Measurements from ENCODE around the gene ITGB1BP1.

The ITGB1BP1 gene, protein sequence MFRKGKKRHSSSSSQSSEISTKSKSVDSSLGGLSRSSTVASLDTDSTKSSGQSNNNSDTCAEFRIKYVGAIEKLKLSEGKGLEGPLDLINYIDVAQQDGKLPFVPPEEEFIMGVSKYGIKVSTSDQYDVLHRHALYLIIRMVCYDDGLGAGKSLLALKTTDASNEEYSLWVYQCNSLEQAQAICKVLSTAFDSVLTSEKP

GRCh38 chr2:9423100-9423921 is at the start of gene ITGB1BP1, which contains the start of gene CPSF3:
TSS of gene ITGB1BP1 (minus strand) at chr2:9423528. CDS start at chr2:9418697, 4,831 bp downstream.
TSS of gene CPSF3 (plus strand) at chr2:9423654. CDS start at chr2:9423774, 120 bp downstream.
- peak; percentile 94 for DNase-seq

DNA sequence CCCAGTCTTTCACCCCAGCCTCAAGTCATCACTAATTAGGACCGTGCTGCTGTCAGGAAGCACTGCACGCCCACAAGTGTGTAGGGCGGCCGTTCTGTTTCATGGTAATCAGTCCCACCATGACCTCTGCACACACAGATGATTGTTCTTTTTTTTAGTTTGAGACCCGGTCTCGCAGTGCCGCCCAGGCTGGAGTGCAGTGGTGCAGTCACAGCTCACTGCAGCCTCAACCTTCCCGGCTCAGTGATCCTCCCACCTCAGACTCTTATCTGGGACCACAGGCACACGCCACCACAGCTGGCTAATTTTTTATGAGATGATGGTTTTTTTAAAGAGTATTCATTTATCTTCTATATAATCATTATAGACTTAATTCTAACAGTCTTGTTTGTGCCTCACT is 49.2 kb upstream of the ITGB1BP1 start:
- DNase-seq, result no peak

DNA sequence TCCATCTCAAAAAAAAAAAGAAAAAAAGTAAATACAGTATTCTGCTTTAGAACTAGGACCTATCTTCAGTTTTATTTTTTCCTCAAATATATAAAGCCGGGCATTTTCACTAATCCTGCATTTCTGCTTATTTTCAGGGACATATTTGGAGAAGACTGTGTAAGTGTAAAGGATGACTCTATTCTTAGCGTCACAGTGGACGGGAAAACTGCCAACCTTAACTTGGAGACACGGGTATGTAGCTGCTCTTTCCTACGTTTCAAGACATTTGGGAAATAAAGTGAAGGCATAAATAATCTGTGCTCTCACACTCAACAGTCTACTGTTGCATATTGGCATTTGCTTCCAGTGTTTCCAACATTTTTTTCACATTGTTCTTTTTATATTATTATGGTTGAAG is 47.9 kb upstream of the ITGB1BP1 start:
- DNase-seq, result no peak

DNA sequence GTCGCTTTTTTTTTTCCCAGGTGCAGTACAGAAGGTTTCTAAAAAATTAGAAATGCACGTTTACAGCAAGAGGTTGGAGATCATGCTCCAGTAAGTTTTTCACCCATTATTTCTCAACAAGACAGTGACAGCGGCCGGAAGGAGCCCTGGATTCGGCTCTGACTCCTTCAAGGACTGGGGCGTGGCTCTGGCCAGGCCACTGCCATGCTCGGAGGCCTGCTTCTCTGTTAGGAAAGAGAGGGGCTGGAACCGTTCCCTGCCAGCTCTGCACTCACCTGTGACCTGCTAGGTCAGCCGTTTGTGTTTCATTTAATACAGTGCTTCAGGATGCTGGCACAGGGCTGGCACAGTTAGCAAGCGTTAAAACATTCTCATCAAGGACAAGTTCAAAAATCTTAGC is 44.4 kb upstream of the ITGB1BP1 start:
- no peak for DNase-seq

DNA sequence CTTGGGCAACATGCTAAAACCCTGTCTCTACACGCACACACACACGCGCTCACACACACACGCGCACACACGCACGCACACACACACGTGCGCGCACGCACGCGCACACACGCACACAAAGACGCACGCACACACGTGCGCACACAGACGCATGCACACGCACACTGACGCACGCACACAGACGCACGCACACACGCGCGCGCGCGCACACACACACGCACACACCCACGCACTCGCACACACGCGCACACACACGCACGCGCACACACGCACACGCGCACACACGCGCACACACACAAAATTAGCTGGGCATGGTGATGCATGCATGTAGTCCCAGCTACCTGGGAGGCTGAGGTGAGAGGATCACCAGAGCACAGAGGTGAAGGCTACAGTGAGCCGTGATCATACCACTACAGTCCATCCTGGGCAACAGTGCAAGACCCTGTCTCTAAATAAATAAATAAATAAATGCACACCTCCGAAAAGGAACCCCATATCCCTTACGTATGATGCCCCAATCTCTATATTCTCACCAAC is 42.9 kb upstream of the ITGB1BP1 start:
- no peak for DNase-seq

GRCh38 chr2:9465170-9465569 is 41.8 kb upstream of the ITGB1BP1 start:
- DNase-seq, result no peak

GRCh38 chr2:9463698-9464034 is 40.3 kb upstream of the ITGB1BP1 start:
- DNase-seq, result no peak

GRCh38 chr2:9462886-9463697 is 39.8 kb upstream of the ITGB1BP1 start:
- no peak for DNase-seq

GRCh38 chr2:9462313-9462712 is 39.0 kb upstream of the ITGB1BP1 start:
- no peak for DNase-seq

DNA sequence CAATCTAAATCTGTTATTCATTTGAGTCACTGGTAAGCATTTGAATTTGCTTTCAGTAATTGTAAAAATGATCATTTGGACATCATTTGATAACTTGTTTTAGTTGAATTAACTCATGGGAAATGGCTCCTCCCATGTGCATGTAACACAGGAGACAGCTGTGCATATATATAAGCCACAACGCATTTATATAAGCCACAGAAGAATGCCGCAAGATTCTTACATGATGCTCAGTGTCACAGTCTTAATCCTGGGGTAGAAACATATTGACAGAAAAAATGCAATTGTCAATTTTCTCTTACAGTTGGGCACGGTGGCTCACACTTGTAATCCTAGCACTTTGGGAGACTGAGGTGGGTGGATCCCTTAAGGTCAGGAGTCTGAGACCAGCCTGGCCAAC is 37.8 kb upstream of the ITGB1BP1 start:
- no peak for DNase-seq

DNA sequence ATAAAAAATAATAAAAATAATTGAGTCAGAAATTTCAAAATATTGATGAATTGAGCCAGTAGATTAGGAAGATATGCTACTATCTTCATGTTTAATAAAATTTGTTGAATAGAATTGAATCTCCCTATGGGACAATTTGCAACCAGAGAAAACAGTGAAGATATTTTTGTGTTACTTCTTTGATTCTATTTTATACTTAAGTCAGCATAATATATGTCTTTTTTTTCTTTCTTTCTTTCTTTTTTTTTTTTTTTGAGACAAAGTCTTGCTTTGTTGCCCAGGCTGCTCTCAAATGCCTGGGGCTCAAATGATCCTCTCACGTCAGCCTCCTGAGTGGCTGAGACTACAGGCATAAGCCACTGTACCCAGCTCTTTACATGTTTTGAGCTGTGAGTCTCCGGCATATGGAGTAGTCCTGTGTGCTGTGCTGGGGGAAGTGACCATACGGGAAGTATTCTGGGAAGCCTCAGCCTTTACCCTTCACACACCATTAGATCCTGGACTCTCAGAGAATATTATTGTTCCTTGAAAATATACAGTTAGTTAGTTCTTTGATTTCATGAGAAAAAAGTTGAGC is 37.2 kb upstream of the ITGB1BP1 start:
- DNase-seq, result no peak

DNA sequence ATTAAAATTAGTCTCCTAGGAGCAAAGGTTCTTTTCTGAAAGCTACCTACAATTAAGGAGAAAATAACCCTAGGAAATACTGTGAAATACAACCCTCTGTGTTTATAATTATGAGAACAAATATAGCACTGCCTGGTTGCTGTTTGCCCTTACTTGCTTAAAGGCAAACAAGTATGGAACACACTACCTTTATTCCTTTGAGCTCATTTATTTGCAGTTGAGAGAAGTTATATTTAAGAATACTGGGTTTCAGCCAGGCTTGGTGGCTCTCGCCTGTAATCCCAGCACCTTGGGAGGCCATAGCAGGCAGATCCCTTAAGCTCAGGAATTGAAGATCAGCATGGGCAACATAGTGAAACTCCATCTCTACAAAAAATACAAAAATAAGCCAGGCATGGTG is 27.9 kb upstream of the ITGB1BP1 start:
- no peak for DNase-seq

- no peak for DNase-seq
Observed at GRCh38 chr2:9445089-9445488, 21.8 kb upstream of the ITGB1BP1 start.

GRCh38 chr2:9443526-9443925 is 20.2 kb upstream of the ITGB1BP1 start:
- DNase-seq, result no peak

DNA sequence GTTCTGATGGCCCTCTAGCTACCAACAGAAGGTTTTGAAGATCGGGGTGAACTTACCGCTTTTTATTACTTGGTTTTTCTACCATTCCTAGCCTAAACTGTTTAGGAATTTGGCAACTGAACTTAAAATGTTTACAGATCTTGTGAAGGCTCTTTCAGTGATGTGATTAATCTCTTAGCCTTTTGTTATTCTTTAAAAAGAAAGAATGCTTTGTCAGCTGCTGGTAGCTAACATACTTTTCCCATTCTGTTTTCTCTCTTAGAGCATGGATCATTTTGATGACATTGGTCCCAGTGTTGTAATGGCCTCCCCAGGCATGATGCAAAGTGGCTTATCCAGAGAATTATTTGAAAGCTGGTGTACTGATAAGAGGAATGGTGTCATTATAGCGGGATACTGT is 18.2 kb upstream of the ITGB1BP1 start:
- DNase-seq, result no peak

DNA sequence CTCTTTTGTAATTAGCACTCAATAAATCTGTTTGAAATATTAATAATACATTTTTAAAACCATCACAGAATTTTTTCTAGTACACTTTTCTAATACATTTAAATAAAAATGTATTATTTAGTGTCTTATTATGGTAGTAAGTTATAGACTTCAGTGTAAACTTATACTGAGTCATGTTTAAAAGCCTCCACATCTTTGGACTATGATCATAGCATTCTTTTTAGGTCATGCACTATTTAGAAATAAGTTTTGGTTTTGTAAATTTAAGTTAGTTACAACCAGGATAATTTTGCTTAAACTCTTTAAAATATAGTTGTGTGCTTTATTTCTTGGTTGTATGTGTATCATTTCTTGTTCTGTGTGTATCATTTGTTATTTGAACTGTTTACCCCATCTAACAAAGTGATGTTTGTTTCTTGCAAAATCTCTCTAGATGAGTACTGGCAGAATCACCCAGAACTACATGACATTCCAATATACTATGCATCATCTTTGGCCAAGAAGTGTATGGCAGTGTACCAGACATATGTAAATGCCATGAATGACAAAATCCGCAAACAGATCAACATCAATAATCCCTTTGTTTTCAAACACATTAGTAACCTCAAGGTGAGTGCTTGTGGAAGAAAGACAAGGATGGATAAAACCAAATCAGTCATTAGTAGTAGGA is 16.9 kb upstream of the ITGB1BP1 start:
- no peak for DNase-seq

GRCh38 chr2:9439536-9439935 is 16.2 kb upstream of the ITGB1BP1 start:
- no peak for DNase-seq

DNA sequence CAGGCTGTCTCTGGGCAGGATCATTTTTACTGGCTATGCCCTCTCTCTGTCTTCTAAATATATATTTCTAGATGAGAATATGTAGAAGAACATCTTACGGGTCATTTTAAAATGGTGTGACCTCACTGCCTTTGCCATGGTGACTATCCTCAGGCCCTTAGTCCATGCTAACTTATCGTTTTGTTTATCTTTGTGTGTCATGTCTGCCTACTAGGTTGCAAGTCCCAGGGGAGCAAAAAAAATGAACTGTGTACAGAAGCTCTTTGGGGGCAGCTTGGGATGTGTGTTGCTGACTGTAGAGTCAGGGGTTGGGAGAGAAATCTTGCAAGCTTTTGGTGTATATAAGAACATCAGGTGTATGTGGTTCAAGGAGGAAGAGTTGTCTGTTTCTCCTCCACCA is 11.2 kb upstream of the ITGB1BP1 start:
- no peak for DNase-seq

DNA sequence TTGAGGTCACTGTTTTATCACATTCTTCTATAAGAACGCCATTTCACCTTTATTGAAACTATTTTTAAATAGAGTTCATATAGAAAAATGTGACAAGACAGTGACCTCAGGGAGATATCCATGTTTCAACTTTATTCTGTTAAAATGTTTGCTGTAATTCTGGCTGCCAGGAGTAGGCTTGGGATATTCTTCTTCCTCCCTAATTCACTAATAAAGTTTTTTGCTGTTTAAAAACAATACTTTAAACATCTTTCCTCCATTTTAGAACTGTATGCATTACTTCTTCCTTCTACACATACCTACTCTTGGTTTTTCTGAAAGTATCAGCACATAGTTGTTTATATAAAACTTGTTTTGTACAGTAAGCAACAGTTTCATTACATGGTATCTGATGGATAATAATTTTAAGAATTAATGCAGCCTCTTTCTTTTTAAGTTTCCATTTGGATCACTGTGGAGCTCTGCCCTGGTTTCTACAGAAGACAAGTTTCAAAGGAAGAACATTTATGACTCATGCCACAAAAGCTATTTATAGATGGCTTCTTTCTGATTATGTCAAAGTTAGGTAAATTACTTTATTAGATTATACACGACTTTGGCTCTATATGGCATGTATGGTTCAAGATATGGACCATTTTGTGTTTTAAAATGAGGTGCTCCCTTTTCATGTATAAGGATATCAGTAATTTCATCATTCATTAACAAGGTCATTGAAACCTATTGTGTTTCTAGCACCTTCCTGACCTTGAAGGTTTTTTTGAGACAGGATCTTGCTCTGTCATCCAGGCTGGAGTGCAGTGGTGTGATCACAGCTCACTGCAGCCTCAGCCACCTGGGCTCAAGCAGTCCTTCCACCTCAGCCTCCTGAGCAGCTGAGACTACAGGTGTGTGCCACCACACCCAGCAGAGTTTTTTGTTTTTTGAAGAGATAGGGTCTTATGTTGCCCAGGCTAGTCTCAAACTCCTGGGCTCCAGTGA is 7.3 kb upstream of the ITGB1BP1 start:
- DNase-seq, result no peak

DNA sequence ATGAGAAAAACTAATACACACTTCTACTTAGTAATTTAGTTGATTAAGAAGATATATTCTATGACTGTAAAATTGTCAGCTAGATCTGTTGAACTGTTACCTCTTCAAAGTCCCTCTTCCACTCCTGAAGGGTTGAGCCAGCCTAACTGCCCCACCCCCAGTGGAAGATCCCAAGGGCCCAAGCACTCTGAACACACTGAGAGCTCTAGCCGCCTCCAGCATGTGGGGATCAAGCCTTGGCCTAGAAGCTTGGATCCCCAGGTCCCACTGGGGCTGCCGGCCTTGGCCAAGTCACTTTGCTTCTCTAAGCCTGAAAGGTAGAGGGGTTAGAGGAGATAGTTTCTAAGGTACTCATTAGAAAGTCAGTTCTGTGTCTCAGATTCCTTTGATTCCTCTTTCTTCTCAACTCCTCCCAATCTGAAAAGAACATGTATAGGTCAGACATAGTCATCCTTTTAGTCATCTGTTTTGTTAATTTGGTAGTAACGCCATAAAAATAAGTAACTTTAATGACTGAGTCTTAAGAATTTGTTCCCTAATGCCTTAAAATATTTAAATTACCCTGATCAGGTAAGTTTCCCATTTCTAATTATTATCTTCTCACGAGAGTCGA is 5.7 kb upstream of the ITGB1BP1 start:
- no peak for DNase-seq

Measured in NCI-H1417 treated with DMSO at 0.1 percent for 48 hours (cell line).